Omental fat pad (tissue), 4 donors: Measurements from ENCODE around the gene VIPR1. TPM values are rescaled to one million over a fixed set of nuclear protein-coding genes. Genes with fewer than 3 reads are reported as not detected.

ENCODE experiments used
- ATAC-seq: fragments of 150-250 bp; one replicate; pipeline ENCODE4 v1.9.1; 2016; ENCODE audit warnings: mild to moderate bottlenecking, moderate library complexity; ENCODE audit not compliant: low FRiP score
- DNase-seq: peaks from one replicate; pipeline ENCODE4 v3.0.0-alpha.2; 2019; ENCODE audit warnings: low spot score
- total RNA-seq, 4 donors: library from RNA; depleted of rRNA; stranded (reverse); fragments of >200 nt; gene quantifications; one replicate each; pipeline ENCODE4 v1.1.0, GENCODE V29; 2016
- TF ChIP-seq, protein P1 (sequence below), 3 donors: fragments of 450-650 bp; IDR thresholded peaks; one replicate each; pipeline ENCODE4 v1.5.1; 2016 to 2017; ENCODE audit warnings: antibody characterized with exemption in 3 of 3, mild to moderate bottlenecking in 3 of 3, moderate library complexity in 2 of 3

Gene VIPR1
- total RNA-seq, 4 donors from 2014 or later, result 2.9 to 73.8 (median 6.2) TPM

DNA sequence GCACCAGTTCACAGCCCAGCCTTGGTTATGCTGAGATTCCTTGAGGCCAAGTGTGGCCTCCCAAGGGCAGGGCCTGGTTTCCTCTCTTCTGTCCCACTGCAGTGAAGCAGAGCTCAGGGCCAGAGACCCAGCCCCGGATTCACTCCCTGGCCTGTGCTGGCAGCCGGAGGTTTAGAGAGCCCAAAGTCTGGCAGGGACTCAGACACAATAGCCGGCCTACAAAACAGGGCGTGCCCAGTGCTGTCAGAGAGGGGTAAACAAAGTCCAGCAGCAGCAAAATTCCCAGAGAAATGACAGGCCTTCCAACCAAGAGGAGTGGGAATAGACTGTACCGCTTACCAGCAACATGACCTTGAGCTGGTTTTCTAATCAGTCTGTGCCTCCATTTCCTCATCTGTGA is 14.0 kb downstream of the VIPR1 start:
- DNase-seq (no peak), ATAC-seq (no peak)
- TF ChIP-seq, protein P1, sequence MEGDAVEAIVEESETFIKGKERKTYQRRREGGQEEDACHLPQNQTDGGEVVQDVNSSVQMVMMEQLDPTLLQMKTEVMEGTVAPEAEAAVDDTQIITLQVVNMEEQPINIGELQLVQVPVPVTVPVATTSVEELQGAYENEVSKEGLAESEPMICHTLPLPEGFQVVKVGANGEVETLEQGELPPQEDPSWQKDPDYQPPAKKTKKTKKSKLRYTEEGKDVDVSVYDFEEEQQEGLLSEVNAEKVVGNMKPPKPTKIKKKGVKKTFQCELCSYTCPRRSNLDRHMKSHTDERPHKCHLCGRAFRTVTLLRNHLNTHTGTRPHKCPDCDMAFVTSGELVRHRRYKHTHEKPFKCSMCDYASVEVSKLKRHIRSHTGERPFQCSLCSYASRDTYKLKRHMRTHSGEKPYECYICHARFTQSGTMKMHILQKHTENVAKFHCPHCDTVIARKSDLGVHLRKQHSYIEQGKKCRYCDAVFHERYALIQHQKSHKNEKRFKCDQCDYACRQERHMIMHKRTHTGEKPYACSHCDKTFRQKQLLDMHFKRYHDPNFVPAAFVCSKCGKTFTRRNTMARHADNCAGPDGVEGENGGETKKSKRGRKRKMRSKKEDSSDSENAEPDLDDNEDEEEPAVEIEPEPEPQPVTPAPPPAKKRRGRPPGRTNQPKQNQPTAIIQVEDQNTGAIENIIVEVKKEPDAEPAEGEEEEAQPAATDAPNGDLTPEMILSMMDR (IDR thresholded peaks at IDR 0.05), result no peak

DNA sequence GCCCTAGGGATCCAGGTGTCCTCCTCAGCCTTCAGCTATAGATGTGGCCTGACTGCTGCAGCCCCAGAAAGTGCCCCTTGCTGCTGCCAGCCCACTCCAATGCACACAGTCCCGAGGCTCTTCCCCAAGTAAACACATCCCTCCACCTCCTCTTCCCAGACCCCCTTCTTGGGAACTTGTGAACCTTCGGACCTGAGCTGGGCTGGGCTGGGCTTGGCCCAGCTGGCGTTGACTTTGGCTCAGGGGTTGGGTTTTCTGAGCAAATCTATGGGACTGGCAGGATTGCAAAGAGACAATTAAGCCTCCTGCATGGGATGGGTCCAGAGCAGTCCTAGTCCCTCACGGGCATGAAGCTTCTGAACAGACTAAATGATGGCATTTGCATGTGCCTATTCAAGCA is 14.7 kb downstream of the VIPR1 start:
- TF ChIP-seq, protein P1 (IDR thresholded peaks at IDR 0.05), result no peak

DNA sequence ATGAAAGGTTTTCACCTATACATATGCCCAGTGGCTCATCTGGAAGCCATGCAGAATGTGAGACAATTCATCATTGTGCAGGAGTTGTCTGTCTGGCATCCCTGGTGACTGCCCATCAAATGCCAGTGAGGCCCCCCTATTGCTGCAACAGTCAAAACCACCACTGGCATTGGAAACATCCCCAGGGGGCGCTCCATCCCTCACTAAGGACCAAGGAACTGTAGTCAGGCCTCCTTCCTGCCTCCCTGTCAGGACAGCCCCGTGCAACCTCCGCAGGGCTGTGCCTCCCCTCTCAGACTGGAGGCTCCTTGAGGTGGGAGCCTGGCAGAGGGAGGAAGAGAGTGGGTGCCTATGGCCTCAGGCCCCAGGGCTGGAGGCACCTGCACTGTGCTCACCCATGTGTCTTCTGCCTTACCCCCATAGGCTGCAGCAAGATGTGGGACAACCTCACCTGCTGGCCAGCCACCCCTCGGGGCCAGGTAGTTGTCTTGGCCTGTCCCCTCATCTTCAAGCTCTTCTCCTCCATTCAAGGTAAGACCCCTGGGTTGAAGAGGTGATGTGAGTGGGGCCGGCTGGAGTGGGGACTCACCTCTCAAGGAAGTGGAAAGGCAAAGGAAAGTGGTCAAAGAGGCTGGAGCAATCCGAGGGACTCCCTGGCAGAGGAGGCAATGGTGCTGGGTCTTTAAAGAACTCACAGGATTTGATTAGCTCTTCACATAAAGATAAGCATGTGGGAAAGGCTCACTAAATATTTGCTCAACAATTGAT is 16.5 kb downstream of the VIPR1 start:
- TF ChIP-seq, protein P1 (IDR thresholded peaks at IDR 0.05), result no peak

More for the DNA sequence above, 14.7 kb downstream of the VIPR1 start:
- no peak for ATAC-seq
- DNase-seq, result no peak

DNA sequence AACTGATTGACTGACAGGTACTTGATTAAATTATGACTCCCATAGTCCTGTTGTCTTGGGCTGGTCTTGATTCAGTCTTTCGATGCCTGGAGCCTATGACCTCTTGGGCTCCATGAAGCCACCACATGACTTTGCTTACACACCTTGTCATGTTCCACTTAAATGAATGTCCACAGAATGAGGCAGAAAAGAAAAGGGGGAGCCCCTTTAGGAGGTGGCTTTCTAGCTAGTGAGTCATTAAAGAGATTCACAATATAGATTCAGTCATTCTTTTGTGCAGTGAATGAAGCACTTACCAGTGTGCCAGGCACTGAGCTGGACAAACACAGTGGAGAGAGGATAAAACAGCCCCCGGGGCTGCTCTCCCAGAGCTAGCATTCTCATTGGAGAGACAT is 17.1 kb downstream of the VIPR1 start:
- DNase-seq (no peak), ATAC-seq (no peak)
- TF ChIP-seq, protein P1 (IDR thresholded peaks at IDR 0.05), result no peak

More for the DNA sequence above, 16.5 kb downstream of the VIPR1 start:
- DNase-seq, result no peak
- ATAC-seq, result no peak

DNA sequence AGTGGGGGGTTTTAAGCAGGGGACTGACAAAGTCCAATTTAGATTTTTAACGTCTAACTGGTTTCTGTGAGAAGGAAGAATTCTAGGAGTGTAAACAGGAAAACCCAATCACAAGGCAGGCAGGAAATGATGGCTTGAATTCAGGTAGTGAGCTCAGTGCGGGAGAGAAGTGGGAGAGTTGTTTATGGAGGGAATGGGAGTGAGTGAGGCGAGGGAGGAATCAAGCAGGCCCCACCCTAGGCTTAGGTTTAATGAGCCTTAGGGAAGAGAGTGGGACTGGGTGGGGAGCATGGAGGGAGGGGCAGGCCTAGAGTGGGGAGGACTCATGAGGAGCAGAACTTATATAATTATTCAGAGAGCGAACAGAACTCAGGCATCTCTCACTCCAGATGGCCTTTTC is 17.9 kb downstream of the VIPR1 start:
- TF ChIP-seq, protein P1 (IDR thresholded peaks at IDR 0.05), result no peak
- DNase-seq (no peak), ATAC-seq (no peak)

DNA sequence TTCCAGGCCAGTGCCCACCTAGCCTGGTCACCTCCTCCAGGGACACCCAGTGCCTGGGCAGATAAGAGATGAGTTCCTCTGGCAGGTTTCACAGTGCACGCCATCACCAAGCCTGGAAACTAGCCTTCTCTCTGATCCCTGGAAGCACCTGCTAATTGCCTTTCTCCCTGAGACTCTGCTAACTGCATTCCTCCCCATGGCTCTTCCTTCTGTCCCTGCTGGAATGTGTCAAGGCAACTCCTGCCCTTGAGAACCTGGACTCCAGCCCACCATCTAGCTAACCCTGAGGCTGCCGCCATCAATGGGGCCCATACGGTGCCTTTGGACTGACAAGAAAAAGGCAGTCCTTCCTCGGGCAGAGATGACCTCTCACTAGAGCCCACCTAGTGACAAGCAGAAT is 18.5 kb downstream of the VIPR1 start:
- TF ChIP-seq, protein P1 (IDR thresholded peaks at IDR 0.05), result no peak
- no peak for ATAC-seq
- no peak for DNase-seq

DNA sequence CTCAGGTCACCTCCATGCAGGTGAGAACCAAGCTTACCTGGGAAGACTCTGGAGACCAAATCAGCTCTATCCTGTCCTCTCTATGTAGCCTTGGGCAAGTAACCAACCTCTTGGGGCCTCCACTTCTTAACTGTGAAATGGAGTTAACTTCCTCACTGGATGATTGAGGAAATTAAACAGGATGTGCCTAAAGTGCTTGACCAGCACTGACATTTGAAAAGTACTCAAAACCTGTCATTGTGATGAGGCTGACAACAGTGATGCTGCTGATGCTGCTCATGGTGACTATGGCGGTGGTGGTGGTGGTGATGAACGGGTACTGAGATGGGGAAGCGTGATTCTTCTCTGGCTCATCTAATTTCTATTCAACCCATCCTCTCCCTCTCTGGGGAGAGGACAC is 22.3 kb downstream of the VIPR1 start:
- DNase-seq (no peak), ATAC-seq (no peak)
- TF ChIP-seq, protein P1 (IDR thresholded peaks at IDR 0.05), result no peak
